ENCODE measurements around the gene CRADD. TPM values are rescaled to one million over a fixed set of nuclear protein-coding genes. Genes with fewer than 3 reads are reported as not detected.
"Not testable (repeated sequence)": the region's sequence is repeated elsewhere in the genome, so short reads cannot be mapped to it uniquely, and the experiment has no call there.

The CRADD gene
- total RNA-seq, 1 donor from 2014 or later: 14.7 TPM

GRCh38 chr12:93758801-93759373 is 81.7 kb downstream of the CRADD start:
- no peak for DNase-seq (ENCODE audit: low read depth)

DNA sequence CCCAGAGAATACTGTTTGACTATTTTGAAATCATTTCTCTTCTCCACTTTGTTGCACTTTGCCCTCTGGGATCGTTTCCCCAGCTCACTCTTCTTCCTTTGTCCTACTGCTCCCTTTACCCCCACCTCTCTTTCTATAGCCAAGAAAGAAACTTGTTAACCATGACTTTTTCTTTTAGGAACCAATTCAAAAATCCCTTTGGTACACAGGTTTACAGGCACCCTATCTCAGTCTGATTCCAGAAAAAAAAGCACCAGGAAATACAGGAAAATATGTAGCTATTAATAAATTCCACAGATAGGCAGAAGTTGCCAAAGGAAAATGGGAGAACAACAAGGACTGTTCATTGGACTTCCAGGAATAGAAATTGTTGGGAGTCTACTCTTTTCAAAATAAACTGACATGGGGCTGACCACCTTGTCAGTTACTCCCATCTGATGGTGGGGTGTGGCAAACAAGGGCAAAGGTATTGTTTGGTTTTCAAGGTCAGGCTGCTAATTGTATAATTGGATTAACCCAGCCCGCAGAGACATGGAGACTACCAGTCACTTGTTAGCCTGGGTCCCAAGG is 82.4 kb downstream of the CRADD start:
- DNase-seq (ENCODE audit: low read depth): no peak

- no peak for DNase-seq (ENCODE audit: low read depth)
Measured at GRCh38 chr12:93760275-93760875, 83.2 kb downstream of the CRADD start.

- DNase-seq (ENCODE audit: low read depth): no peak
Measured at GRCh38 chr12:93762059-93762719, 85.0 kb downstream of the CRADD start.

DNA sequence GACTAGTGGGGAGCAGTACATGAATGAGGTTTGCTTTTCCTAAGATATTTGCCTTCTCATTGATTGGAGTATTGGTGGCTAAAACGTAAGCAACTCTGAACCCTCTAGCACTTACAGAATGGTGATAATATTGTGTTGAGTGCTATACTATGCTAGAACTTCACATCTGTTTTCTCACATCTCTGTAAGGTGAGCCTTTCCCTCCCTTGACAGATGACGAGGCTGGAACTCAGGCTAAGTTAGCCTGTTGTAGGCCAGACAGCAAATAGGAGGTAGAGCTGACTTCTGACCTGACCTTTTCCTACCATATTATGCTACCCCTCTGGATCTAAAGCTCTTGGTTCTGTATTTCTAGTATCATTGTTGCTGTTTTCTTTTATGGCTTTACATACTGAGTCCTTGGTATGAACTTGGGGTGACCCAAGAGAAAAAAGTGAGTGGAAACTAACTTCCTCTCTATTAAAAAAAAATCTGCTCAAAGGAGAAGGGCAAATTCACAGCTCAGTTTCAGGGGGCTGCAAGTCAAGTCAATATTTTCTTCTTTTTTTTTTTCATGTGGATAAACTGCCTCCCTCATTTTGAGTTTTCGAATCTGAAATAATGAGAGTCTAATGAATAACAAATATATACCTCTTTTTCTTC is 85.9 kb downstream of the CRADD start:
- DNase-seq (ENCODE audit: low read depth): no peak

DNA sequence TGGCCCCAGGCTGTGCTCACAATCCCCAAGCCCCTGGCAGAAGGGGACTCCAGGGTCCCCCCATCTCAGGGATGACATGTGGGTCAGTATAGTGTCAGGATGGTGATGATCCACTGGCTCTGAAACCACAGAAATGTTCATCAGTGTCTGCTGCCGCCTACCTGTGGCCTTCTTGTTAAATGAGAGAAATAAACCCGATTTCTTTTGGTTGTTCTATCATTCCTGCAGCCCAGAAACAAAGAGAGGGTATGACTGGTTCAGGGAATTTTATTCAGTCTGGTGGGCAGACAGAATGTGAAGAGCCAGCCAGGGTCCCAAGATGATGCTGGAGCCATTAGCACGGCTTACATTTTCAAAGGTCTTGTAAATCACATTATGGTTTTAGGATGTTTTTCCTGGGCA is 86.6 kb downstream of the CRADD start:
- no peak for DNase-seq (ENCODE audit: low read depth)

DNA sequence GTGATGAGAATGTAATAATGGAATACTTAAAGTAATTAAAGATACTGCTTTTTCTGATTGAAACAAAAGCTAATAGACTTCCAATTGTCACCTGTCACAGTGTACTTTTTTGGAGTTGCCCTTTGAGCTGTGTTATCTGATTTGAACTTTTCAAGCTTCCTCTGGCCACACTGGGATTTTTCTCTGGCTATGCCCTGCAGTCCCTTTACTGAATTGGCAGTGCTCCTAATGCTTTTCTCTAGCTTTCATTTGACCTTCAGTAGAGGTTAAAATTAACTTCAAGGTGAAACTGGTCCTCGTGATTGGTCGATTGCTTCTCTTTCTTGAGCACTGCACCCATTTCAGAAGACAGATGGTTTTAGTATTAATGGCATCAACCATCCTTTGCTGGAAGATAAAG is 89.2 kb downstream of the CRADD start:
- DNase-seq (ENCODE audit: low read depth): no peak

DNA sequence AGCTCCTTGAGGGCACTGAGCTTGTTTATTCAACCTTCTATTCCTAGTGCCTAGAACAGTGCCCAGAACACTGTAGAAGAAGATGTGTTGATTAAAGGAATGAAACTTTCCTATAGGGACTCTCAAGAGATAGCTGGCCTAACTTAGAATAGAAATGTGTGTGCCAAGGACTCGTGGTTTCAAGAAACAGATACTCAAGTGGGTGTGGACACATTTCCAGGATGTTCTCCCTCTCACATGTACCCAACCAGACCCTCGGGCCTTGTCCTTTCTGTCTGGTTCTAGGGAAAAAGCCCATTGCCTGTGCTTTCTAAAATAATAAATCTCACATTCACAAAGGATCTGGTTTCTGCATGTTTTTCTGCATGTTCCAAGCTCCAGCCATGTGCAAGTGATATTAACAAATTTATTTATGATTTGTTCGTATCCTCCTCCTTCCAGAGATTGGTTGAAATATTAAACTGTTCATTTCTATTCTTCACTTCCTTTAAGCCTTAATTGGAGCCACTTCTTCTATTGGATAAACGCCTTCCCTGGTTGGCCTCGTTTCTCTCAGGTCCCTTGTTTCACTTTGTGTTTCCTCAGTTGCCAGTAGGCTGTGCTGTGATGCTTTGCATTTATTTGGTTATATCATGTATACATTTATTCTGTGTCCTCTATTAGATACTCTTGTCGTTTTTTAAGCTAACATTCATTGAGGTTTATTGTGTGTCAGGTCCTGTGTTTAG is 89.8 kb downstream of the CRADD start:
- DNase-seq (ENCODE audit: low read depth): peak; percentile 44

- no peak for DNase-seq (ENCODE audit: low read depth)
Measured at GRCh38 chr12:93767524-93767863, 90.3 kb downstream of the CRADD start.

DNA sequence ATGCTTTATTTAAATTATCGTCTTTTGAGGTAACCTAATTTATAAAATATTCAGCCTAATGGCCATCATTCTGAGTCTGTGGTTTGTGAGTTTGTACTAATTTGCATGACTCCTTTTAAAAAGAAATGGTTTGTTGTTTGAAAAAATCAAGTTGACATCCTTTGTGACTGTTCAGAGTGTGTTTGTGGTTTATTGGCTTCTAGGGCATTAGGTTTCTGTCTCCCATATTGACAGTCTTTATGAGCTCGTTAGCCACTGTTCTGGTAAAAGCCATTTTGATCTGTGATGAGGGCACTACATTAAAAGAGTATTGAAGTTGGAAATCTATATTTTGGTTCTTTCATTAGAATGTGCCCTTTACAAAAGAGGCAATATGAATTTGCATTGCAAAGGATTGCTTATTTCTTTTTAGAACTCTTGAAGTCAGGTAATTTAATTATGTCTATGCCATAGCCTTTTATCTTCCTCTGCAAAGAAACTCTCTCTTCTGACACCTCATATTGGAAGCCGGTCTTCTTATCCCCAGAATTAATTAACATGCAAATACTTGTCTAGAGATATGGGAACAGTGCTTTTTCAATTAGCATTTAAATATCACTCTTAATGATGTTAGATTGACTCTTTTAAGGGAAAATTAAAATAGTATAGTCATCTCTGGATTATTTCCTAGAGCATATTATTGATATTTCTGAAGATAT is 95.0 kb downstream of the CRADD start:
- no peak for DNase-seq (ENCODE audit: low read depth)

GRCh38 chr12:93773122-93773871 is 96.1 kb downstream of the CRADD start:
- no peak for DNase-seq (ENCODE audit: low read depth)

- peak; percentile 61 for DNase-seq (ENCODE audit: low read depth)
Measured at GRCh38 chr12:93776581-93777018, 99.4 kb downstream of the CRADD start.

DNA sequence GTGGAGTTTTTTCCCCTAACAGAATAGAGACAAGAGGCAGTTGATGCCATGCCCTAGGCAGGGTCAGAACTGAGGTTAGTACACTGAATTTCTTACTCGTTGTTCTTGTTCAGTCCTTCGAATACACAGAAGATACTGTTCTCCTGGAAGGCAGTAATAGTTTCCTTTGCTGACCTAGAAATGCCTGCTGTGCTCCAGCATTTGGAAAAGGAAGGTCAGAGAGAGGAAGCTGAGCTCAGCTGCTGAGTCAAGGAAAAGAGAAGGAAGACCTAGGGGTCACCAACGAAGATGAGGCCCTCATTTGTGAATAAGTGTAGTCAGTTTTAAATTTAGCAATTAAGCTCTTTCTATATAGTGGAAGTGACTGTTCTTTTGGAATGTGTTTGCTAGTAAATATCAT is 100.1 kb downstream of the CRADD start:
- peak; percentile 35 for DNase-seq (ENCODE audit: low read depth)

- peak; percentile 47 for DNase-seq (ENCODE audit: low read depth)
Measured at GRCh38 chr12:93778306-93778705, 101.1 kb downstream of the CRADD start.

GRCh38 chr12:93778766-93779165 is 101.6 kb downstream of the CRADD start:
- no peak for DNase-seq (ENCODE audit: low read depth)

- DNase-seq (ENCODE audit: low read depth): no peak
Measured at GRCh38 chr12:93780101-93780641, 103.0 kb downstream of the CRADD start.

GRCh38 chr12:93780886-93781285 is 103.7 kb downstream of the CRADD start:
- not testable (repeated sequence) for DNase-seq (ENCODE audit: low read depth)

DNA sequence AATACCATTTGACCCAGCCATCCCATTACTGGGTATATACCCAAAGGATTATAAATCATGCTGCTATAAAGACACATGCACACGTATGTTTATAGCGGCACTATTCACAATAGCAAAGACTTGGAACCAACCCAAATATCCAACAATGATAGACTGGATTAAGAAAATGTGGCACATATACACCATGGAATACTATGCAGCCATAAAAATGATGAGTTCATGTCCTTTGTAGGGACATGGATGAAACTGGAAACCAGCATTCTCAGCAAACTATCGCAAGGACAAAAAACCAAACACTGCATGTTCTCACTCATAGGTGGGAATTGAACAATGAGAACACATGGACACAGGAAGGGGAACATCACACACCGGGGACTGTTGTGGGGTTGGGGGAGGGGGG is 104.8 kb downstream of the CRADD start:
- DNase-seq (ENCODE audit: low read depth): not testable (repeated sequence)

DNA sequence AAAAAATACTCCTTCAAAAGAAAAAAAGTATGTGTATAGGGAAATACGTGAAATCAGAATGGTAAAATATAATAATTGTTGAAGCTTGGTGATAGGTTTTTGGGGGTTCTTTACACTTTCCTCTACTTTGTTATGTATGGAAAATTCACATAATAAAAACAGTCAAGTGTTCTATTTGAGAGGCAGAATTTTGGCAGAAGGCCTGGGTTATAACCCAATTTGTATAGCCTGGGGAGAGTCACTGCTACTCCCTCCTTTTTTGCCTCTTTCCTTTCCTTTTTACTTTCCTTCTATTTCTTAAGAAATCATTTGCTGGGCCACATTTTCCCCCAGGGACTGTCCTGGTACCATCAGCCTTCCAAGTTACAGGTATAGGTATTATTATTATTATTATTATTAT is 105.7 kb downstream of the CRADD start:
- no peak for DNase-seq (ENCODE audit: low read depth)

DNA sequence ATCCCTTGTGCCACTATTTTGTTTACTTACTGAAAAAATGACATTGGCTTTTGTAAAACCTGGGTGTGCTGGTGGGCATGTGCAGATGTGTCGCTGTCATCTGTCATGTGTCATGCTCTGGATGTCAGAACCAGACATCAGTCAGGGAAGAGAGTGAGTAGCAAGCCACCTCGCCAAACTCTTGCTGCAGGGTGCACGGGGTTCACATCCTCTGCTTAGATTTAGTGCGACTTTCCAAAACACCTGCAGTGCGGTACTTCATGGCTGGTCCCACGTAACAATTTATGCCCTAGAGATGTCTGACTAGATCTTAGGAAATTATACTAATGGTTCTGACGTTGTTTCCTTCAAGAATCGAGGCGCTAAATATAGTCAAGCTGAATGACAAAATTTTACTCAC is 106.7 kb downstream of the CRADD start:
- DNase-seq (ENCODE audit: low read depth): no peak
